Measurements from ENCODE around the gene TMEM106C.

The TMEM106C gene, protein sequence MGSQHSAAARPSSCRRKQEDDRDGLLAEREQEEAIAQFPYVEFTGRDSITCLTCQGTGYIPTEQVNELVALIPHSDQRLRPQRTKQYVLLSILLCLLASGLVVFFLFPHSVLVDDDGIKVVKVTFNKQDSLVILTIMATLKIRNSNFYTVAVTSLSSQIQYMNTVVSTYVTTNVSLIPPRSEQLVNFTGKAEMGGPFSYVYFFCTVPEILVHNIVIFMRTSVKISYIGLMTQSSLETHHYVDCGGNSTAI

DNA sequence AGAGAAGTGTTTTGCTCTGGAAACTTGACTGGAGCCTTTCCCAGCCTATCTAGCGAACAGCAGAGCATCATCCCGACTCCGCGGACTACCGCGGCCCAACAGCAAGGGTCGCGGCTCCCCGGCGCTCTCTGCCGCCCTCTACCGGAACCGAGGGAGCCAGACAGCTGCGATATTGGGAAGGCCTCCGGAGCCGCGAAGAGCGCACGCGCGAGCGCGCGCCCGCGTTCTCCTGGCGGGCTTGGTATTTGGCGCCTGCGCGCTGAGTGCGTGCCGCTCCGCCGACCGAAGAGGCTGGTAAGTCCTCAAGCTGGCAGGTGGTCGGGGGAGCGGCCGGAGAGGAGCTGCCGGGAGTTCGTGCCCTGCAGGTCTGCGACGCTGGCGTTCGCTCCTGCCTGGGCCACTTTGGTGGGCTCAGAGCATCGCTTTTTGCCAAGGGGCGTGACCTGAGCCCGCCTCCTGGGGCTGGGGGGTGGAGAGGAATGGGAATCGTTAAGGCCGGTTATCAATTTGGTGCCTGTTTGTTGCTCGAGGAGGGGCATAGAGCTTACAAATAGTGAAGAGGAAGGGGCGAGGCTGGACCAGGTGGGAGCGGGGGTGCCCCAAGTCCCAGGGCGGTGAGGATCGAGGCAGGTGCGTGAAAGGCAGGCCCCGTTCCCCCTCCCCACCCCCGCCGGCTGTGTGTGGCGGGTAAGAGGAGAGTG is at the start of gene TMEM106C:
Gene TMEM106C (plus strand): TSS at position 257 of the 701 bp plus-strand sequence. CDS start 641 bp downstream, outside the sequence.
- in situ Hi-C loops (cut with MboI; ENCODE audit: low sequenced_read_pairs) = no loop called here

DNA sequence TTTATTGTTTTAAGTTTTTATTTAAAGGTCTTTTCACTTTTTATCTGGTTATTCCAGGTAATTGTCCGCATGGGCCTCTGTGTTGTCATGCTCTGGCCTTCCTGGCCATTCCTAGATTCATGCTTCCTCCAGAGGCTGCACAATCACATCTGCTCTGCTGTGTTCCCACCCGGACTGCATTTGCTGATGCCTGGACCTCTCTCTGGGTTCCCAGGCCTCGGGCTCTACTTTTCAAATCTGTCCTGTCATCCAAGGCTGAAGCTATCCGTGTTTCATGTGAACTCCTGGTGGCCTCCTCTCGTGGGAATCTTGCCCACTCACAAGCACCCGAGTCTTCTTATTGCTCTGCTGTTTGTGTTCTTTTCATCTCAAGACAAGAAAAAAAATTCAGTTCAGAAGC is 42.5 kb upstream of the TMEM106C start:
- in situ Hi-C loops (cut with MboI; ENCODE audit: low sequenced_read_pairs) = no loop called here

DNA sequence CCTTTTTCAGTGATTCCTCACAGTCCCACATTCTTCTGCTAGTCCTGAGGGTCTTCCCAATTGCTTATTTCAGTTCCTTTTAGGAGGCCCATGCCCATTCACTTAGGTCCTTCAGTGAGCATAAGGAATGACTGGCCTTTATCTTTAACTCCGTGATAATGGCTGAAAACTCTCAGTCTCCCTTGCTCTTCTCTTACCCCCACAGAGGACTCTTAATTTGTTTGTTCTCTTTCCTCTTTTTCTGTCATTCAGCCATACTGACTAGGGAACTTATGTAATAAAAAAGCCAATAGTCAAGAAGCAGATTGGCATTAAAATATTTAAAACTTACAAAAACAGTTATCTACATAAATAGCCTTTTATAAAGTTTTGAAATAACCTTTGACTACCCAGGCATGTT is 41.5 kb upstream of the TMEM106C start:
- in situ Hi-C loops (cut with MboI; ENCODE audit: low sequenced_read_pairs) = no loop called here

- in situ Hi-C loops (cut with MboI; ENCODE audit: low sequenced_read_pairs) = no loop called here
These were observed 36.0 kb upstream of the TMEM106C start for GRCh38 chr12:47927346-47927745.

DNA sequence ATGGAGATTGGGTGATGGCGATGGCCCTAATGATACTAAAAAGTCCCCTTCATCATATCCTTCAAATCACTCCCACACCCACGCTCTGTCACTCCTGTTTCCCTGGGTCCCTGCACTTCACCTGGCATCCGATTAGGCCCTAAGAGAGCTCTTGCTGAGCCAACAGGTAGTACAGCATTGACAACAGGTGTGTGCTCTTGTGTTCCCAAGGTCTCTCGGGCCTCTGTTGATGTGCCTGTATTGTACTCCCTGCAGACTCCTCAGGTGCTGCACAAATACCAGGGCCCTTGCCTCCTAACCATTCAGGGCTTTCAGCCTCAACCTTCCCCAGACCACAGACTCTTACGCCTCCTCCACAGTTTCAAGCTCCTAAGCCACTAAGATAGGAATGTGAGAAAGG is 32.8 kb upstream of the TMEM106C start:
- in situ Hi-C loops (cut with MboI; ENCODE audit: low sequenced_read_pairs) = no loop called here

DNA sequence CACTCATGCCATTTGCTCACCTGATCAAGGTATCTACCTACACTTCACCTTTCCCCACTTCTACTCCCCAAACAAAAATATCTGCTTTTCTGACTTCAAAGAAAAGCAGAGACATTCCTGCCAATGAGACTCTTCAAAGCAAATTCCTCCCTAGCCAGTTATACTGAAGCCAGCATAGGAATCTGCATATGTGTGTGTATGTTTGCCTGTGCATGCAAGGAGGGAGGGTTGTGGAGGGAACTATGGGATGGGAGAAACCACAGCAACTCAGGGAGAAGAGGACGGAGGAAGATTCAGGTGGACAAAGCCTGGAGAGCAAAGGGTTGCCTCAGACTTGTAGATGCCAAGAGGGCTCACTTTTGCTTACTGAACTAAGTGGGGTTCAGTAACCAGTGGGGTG is 32.2 kb upstream of the TMEM106C start:
- in situ Hi-C loops (cut with MboI; ENCODE audit: low sequenced_read_pairs) = no loop called here

GRCh38 chr12:47935184-47935583 is 28.2 kb upstream of the TMEM106C start:
- in situ Hi-C loops (cut with MboI; ENCODE audit: low sequenced_read_pairs) = no loop called here

GRCh38 chr12:47938093-47938492 is 25.3 kb upstream of the TMEM106C start:
- in situ Hi-C loops (cut with MboI; ENCODE audit: low sequenced_read_pairs) = no loop called here

DNA sequence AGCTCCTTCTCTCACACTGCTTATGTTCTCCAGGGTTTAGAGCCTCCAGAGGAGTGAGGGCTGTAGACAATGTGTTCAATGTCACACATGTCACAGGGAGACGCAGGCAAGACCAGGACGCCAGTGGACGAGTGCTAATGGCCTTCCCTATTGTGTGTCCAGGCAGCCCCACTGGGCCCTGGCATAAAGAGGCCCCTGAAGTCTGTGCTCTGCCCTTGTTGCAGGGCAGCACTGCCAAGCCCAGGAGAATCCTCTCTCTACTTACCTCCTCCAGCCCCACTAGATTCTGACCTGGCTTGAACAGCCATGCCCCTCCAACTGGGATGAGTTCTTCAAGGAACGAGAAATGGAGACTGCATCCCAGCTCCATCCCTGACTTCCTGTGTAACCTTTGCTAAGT is 24.8 kb upstream of the TMEM106C start:
- in situ Hi-C loops (cut with MboI; ENCODE audit: low sequenced_read_pairs) = no loop called here

- in situ Hi-C loops (cut with MboI; ENCODE audit: low sequenced_read_pairs) = no loop called here
These were observed 24.3 kb upstream of the TMEM106C start for GRCh38 chr12:47939009-47939601.

- in situ Hi-C loops (cut with MboI; ENCODE audit: low sequenced_read_pairs) = no loop called here
These were observed 22.5 kb upstream of the TMEM106C start for GRCh38 chr12:47940773-47941474.

DNA sequence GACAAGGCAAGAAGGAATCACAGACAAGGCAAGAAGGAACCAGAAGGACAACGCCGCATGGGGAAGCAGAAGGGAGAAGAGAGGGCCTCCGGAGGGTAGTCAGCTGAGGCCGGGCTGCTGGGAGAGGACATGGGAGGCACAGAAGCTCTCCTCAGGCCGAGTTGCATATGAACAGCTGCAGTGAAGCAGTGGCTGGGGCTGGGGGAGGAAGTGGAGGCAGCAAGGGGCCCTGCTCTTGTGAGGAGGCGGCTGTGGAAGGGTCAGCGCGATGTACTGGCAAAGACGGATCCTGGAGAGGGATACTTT is 22.0 kb upstream of the TMEM106C start:
- in situ Hi-C loops (cut with MboI; ENCODE audit: low sequenced_read_pairs) = no loop called here

DNA sequence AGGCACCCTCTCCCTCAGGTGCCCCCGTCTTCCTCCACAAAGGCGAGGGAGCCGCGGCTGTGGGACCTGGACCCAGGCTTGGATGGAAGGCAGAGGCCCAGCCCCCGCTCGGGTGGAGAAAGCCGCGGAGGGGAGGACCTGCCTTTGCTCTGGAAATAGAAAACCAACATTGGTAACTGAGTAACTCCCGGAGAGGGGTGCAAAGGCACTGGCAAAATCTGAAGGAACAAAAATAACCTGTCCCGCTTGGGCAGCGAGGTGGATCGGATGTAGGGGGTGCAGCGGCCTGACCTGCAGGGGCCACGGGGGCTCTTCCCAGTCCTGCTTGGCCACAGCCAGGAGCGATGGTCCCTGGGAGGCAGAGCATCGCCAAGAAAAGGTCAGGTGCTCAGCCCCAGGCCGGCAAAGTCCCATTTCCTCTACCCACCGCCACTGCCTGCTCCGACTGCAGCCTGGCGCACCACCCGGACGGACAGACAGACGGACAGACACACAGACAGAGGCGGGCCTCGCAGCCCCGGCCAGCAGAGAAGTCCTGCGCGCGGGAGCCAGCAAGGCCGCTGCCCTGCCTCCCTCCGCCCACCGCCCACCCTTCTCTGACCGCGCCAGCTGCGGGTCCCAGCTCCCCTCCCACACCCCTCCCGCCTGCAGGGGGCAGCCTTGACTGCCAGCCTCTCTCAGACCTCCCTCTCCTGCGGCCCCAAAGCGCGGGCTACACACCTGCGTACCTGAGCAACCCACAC is 21.4 kb upstream of the TMEM106C start:
- in situ Hi-C loops (cut with MboI; ENCODE audit: low sequenced_read_pairs) = no loop called here

GRCh38 chr12:47942614-47943225 is 20.7 kb upstream of the TMEM106C start:
- in situ Hi-C loops (cut with MboI; ENCODE audit: low sequenced_read_pairs) = no loop called here

DNA sequence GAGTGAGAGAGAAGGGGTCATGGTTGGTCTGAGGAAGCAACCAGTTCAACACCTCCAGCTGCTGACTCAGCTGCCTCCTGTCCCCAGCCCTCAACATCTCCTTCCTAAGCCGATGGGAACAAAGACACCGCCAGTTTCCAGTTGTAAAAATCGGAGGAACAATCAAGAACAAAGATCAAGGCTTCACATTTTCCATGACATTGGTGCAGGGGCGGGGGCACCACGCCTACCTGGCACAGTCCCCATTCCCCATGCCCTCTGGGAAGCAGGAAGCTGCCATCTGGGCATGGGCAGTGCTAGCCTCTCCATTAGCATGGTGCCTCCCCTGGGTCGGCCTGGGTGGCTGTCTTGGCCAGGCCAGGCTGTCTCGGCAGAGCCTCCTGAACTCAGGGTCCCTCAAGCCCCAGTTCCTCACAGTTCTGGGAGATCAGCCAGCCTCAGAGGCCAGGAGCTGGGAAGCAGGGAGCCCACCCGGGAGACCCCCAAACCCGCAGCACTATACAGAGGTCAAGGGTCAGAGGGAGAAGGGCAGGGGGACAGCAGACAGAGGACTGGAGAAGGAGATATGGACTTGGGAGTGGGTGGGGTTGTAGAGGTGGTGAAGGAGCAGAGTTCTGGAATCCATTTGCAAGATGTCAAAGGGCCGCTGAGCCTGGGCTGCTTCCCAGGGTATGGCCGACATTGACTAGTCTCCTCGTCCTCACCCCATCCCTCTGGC is 19.6 kb upstream of the TMEM106C start:
- in situ Hi-C loops (cut with MboI; ENCODE audit: low sequenced_read_pairs) = no loop called here

GRCh38 chr12:47944685-47945340 is 18.6 kb upstream of the TMEM106C start:
- in situ Hi-C loops (cut with MboI; ENCODE audit: low sequenced_read_pairs) = no loop called here

DNA sequence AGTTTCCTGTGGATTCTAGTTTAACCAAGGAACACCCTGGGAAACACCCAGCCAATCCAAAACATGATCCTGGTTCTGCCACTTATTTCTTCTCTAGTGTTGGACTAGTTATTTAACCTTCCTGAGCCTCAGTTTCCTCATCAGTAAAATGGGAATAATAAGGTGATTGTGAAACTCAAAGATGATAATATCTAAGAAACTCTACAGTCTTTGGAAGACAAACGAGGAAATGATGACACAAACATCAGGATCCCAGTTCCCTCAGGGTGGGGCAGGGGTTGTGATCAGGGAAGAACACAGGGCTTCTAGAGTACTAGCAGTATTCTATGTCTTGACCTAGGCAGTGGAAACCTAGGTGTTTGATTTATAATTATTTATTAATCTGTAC is 18.1 kb upstream of the TMEM106C start:
- in situ Hi-C loops (cut with MboI; ENCODE audit: low sequenced_read_pairs) = no loop called here

GRCh38 chr12:47946413-47947323 is 16.7 kb upstream of the TMEM106C start:
- in situ Hi-C loops (cut with MboI; ENCODE audit: low sequenced_read_pairs) = no loop called here

GRCh38 chr12:47947341-47947740 is 16.1 kb upstream of the TMEM106C start:
- in situ Hi-C loops (cut with MboI; ENCODE audit: low sequenced_read_pairs) = no loop called here
